ENCODE results near the gene GSTK1.
"Not testable (repeated sequence)": the region's sequence is repeated elsewhere in the genome, so short reads cannot be mapped to it uniquely, and the experiment has no call there.

GSTK1 gene

GRCh38 chr7:143238289-143238980 is 24.8 kb upstream of the GSTK1 start:
- no peak for FAIRE-seq
- DNase-seq (ENCODE audit: insufficient read length, low spot score), result no peak

GRCh38 chr7:143239813-143240212 is 23.4 kb upstream of the GSTK1 start:
- FAIRE-seq, result no peak
- DNase-seq (ENCODE audit: insufficient read length, low spot score), result no peak

DNA sequence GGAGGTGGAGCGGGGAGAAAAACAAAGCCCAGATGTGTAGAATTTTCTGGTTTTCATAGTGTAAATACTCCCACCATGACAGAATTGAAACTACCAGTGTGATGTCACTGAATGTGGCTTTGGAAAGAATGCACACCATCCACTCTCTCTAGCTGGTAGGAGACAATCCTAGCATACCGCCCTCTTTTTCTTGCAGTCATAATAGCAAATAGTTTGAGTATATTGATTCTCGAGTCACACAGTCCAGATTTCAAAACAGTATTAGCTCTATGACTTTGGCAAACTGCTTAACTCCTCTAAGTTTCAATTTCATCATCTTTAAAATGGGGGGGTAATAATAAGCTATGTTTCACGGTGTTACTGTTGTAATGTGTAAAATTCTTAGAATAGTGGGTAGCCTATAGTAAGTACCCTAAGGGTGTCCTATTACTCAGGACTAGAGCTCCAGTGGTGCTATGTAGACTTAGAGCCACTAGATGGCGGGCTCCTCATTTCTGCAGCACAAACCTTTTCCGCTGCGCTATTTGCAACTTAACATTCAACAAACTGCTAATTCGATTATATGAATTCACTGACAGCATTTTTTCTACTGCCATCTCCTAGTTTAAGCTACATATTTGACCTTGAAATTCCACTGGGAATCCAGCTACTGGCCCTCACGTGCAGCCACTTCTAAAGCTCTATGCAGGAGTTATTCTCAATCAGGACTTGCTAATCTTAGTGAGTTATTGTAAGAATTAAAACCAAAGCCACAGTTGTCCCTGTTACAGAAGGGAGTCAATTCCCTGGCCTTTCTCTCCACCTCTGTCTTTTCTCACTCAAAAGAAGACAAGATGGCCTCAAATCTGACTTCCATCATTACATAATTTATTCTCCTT is 22.7 kb upstream of the GSTK1 start:
- DNase-seq (ENCODE audit: insufficient read length, low spot score), result peak; percentile 44
- FAIRE-seq, result no peak

GRCh38 chr7:143242306-143242705 is 20.9 kb upstream of the GSTK1 start:
- no peak for DNase-seq (ENCODE audit: insufficient read length, low spot score)
- no peak for FAIRE-seq

DNA sequence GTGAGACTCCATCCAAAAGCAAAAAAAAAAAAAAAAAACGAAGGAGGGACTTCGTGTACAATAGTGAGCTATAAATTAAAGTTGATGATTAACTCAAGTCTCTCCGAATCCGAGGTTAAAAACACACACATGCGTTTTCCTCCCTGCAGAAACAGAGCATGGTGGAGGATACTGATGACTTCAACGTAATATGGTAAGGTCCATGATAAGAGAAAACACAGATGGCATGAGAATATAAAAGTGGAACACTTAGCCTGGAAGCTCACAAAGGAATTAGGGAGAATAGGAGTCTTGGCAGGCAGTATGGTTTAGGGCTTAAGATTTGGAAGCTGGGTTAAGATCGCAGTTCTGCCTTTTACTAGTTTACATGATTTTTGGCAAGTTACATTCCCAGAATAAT is 20.1 kb upstream of the GSTK1 start:
- DNase-seq (ENCODE audit: insufficient read length, low spot score), result no peak
- FAIRE-seq, result no peak

GRCh38 chr7:143243614-143244013 is 19.6 kb upstream of the GSTK1 start:
- DNase-seq (ENCODE audit: insufficient read length, low spot score) (no peak), FAIRE-seq (no peak)

DNA sequence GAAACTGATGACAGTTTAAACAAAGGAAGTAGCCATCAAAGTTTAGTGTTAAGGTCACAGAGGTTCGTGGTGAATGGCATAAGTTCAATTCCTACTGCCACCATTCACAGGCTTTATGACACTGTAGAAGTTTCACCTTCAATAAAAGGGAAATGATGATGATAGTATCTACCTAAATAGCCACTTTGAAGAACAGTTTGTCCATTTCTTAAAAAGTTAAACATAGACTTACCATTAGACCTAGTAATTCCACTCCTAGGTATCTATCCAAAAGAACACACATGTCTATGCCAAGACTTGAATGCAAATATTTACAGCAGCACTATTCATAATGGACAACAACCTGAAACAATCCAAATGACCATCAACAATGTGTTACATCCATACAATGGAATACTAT is 18.9 kb upstream of the GSTK1 start:
- FAIRE-seq (no peak), DNase-seq (ENCODE audit: insufficient read length, low spot score) (no peak)

DNA sequence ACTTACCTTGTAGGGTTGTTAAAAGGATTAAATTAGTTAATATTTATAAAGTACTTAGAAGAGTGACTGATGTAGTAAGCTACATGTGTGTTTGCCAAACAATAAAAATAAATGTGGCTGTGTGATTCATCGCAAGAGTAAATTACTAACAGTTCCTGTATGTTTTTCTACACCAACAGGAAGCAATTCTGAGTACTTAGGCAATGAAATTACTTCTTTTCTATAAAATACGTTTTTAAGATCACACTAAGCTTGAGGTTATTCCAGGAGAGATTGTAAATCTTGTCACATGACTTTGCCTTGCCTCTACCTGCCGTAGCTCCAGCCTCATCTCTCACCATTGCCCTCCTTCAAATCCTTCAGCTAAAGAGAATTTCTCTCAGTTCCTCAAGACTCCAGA is 18.1 kb upstream of the GSTK1 start:
- no peak for FAIRE-seq
- DNase-seq (ENCODE audit: insufficient read length, low spot score), result no peak

GRCh38 chr7:143247372-143247771 is 15.9 kb upstream of the GSTK1 start:
- FAIRE-seq (no peak), DNase-seq (ENCODE audit: insufficient read length, low spot score) (no peak)

DNA sequence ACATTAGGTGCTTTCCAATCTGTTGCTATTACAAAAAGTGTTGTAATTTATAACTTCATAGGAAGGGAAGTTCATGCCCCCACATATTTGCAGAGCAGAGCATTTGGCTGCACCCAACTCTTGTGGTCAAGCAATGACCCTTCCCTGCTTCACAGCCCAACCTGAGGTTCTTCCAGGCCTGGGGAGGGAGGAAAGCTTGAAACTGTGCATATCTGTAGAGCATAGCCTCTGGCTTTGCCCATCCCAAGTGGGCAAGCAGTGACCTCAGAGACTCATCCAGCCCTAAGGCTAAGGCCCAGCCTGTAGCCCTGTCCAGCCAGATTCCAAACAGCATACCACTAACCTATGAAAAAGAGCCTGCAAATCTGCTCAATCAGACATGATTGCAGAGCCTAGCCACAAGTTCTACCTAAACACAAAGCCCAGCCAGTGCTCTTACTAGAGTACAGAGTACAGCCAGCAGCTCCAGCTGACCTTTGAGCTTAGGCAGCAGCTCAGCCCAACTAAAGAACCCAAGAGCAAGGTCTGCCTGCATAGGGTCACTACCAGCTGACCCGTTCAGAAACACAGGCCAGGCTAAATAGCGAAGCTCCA is 14.4 kb upstream of the GSTK1 start:
- FAIRE-seq (no peak), DNase-seq (ENCODE audit: insufficient read length, low spot score) (no peak)

DNA sequence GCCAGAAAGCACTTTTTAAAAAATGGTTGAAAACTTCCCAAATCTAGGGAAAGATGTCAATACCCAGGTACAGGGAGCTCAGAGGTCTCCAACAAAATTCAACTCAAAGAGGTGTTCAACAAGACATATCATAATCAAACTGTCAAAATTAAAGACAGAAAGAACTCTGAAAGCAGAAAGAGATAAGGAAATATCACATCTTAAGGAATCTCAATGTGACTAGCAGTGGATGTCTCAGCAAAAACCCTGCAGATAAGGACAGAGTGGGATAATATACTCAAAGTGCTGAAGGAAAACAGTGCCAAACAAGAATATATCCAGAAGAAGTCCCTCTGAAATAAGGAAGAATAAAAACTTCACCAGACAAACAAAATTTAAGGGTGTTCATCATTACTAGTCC is 13.0 kb upstream of the GSTK1 start:
- no peak for DNase-seq (ENCODE audit: insufficient read length, low spot score)
- no peak for FAIRE-seq

GRCh38 chr7:143250822-143251221 is 12.4 kb upstream of the GSTK1 start:
- no peak for DNase-seq (ENCODE audit: insufficient read length, low spot score)
- no peak for FAIRE-seq

DNA sequence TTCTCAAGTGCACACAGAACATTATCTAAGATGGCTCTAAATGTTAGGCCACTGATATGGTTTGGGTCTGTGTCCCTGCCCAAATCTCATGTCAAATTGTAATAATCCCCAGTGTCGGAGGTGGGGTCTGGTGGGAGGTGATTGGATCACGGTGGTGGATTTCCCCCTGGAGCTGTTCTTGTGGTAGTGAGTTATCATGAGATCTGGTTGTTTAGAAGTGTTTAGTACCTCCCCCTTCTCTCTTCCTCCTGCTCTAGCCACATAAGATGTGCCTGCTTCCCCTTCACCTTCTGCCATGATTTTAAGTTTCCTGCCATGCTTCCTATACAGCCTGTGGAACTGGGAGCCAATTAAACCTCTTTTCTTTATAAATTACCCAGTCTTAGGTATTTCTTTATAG is 11.2 kb upstream of the GSTK1 start:
- FAIRE-seq (no peak), DNase-seq (ENCODE audit: insufficient read length, low spot score) (no peak)

DNA sequence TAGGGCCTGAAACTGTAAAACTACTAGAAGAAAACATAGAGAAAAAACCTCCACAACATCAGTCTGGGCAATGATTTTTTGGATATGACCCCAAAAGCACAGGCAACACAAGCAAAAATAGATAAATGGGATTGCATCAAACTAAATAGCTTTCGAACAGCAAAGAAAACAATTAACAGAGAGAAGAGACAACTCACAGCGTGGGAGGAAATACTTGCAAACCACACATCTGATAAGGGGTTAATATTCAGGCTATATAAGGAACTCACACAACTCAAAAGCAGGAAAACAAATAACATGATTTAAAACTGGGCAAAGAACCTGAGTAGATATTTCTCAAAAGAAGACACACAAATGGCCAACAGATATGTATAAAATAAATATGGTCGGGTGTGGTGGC is 7.7 kb upstream of the GSTK1 start:
- no peak for DNase-seq (ENCODE audit: insufficient read length, low spot score)
- FAIRE-seq, result no peak

- no peak for DNase-seq (ENCODE audit: insufficient read length, low spot score)
- no peak for FAIRE-seq
Measured at GRCh38 chr7:143256325-143256724, 6.9 kb upstream of the GSTK1 start.

- no peak for DNase-seq (ENCODE audit: insufficient read length, low spot score)
- no peak for FAIRE-seq
Measured at GRCh38 chr7:143256932-143257331, 6.3 kb upstream of the GSTK1 start.

GRCh38 chr7:143257501-143257900 is 5.7 kb upstream of the GSTK1 start:
- DNase-seq (ENCODE audit: insufficient read length, low spot score) (no peak), FAIRE-seq (no peak)

- no peak for FAIRE-seq
- no peak for DNase-seq (ENCODE audit: insufficient read length, low spot score)
Measured at GRCh38 chr7:143258831-143259230, 4.4 kb upstream of the GSTK1 start.

GRCh38 chr7:143259765-143260164 is 3.5 kb upstream of the GSTK1 start:
- FAIRE-seq, result no peak

GRCh38 chr7:143261901-143262300 is 1.3 kb upstream of the GSTK1 start:
- FAIRE-seq, result no peak

More at GRCh38 chr7:143259765-143260164, 3.5 kb upstream of the GSTK1 start:
- no peak for DNase-seq (ENCODE audit: insufficient read length, low spot score)

GRCh38 chr7:143264196-143264568 is 941 bp downstream of the GSTK1 start:
- DNase-seq (ENCODE audit: insufficient read length, low spot score); FAIRE-seq: not testable (repeated sequence)

More at GRCh38 chr7:143261901-143262300, 1.3 kb upstream of the GSTK1 start:
- no peak for DNase-seq (ENCODE audit: insufficient read length, low spot score)
